Calu3 (cell line): ENCODE data around the gene PROM1. TPM values are rescaled to one million over a fixed set of nuclear protein-coding genes. Genes with fewer than 3 reads are reported as not detected.

Experiments used
- BruUV-seq: library from RNA; stranded (reverse); fragments of 400-500 nt; replicated peaks from 2 replicates; lab custom pipeline; 2021; lab: Mats Ljungman, UMichigan
- CTCF ChIA-PET: fragments of 300-600 bp; sonication (Branson Sonifier 250); formaldehyde crosslinking; loops from one replicate; lab custom pipeline; 2022; ENCODE audit warnings: antibody characterized with exemption; lab: Charles Lee
- DNase-seq: peaks from one replicate; pipeline ENCODE4 v3.0.0; 2022
- H3K27ac Mint-ChIP-seq: one replicate; pipeline ENCODE4 v1.8.0; 2022; ENCODE audit warnings: mixed read lengths; ENCODE audit not compliant: unreplicated experiment
- H3K27me3 Mint-ChIP-seq: one replicate; pipeline ENCODE4 v1.8.0; 2022; ENCODE audit warnings: mixed read lengths; ENCODE audit not compliant: unreplicated experiment
- H3K36me3 Mint-ChIP-seq: one replicate; pipeline ENCODE4 v1.8.0; 2022; ENCODE audit warnings: mild to moderate bottlenecking, moderate library complexity, mixed read lengths; ENCODE audit not compliant: insufficient read depth, unreplicated experiment
- H3K4me1 Mint-ChIP-seq: one replicate; pipeline ENCODE4 v1.8.0; 2022; ENCODE audit warnings: mild to moderate bottlenecking, low read depth, mixed read lengths; ENCODE audit not compliant: unreplicated experiment
- H3K4me3 Mint-ChIP-seq: one replicate; pipeline ENCODE4 v1.8.0; 2022; ENCODE audit warnings: mild to moderate bottlenecking, low read depth, moderate library complexity, mixed read lengths; ENCODE audit not compliant: unreplicated experiment
- H3K9me3 Mint-ChIP-seq: one replicate; pipeline ENCODE4 v1.8.0; 2022; ENCODE audit warnings: low read depth, mixed read lengths; ENCODE audit not compliant: unreplicated experiment
- CTCF ChIP-seq: fragments of 200-600 bp; IDR thresholded peaks from one replicate; pipeline ENCODE4 v1.8.0; 2022; ENCODE audit warnings: antibody characterized with exemption; ENCODE audit not compliant: unreplicated experiment
- intact Hi-C: fragments of 100-400 bp; cut with micrococcal nuclease; formaldehyde crosslinking; loops from one replicate; pipeline ENCODE4 v1.10.0; 2022; ENCODE audit not compliant: unreplicated experiment
- total RNA-seq: library from RNA; stranded (reverse); gene quantifications from 2 replicates; pipeline ENCODE4 v1.2.3, GENCODE V29; 2022

PROM1 gene
- total RNA-seq, 1 experiment from 2014 or later: 73.9 TPM

- CTCF ChIA-PET: no interaction called here
- Mint-ChIP-seq H3K27me3 (no peaks in the 10 kb centered on the region), H3K36me3 (peaks cover 10% of the 10 kb centered on the region), H3K4me3 (no peak overlapping the region), H3K27ac (no peak overlapping the region), H3K4me1 (no peaks in the 10 kb centered on the region), H3K9me3 (no peaks in the 10 kb centered on the region)
- intact Hi-C loops: no loop called here
- no peak for DNase-seq
- BruUV-seq: no TSS peak
- TF ChIP-seq CTCF: no peak
Measured at GRCh38 chr4:16016536-16016935, 67.3 kb downstream of the PROM1 start.

- H3K27me3 Mint-ChIP-seq: no peaks in the 10 kb centered on the region
- BruUV-seq: no TSS peak
- intact Hi-C loops: no loop called here
- peaks cover 6% of the 10 kb centered on the region for H3K36me3 Mint-ChIP-seq
- DNase-seq: no peak
- no peaks in the 10 kb centered on the region for H3K4me1 Mint-ChIP-seq
- H3K27ac Mint-ChIP-seq: no peak overlapping the region
- CTCF ChIA-PET: no interaction called here
- H3K4me3 Mint-ChIP-seq: no peak overlapping the region
- TF ChIP-seq CTCF: no peak
- H3K9me3 Mint-ChIP-seq: no peaks in the 10 kb centered on the region
Measured at GRCh38 chr4:16011173-16011572, 72.7 kb downstream of the PROM1 start.

DNA sequence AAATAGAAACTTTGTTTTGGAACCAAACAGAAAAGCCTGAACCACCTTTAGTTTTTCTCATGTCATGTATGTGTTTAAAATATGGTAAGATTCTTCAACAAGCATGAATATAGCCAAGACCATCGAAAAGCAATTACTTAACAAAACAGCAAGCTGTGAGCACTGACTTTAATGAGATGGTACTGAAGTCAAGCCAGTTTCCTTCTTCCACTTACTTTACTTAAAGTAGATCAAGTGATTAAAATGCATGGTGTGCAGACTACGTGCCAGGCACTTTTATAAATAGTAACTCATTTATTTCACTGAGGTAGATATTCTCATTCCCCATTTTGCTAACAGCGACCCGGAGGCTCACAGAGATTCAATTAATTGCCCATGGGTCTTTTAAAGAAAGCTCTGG is 74.7 kb downstream of the PROM1 start:
- CTCF ChIA-PET: no interaction called here
- BruUV-seq: no TSS peak
- H3K36me3 Mint-ChIP-seq: peaks cover 7% of the 10 kb centered on the region
- no peak for DNase-seq
- H3K4me3 Mint-ChIP-seq: no peak overlapping the region
- no peaks in the 10 kb centered on the region for H3K4me1 Mint-ChIP-seq
- no peaks in the 10 kb centered on the region for H3K9me3 Mint-ChIP-seq
- TF ChIP-seq CTCF: no peak
- intact Hi-C loops: no loop called here
- H3K27me3 Mint-ChIP-seq: no peaks in the 10 kb centered on the region
- H3K27ac Mint-ChIP-seq: no peak overlapping the region

- Mint-ChIP-seq H3K36me3 (peaks cover 7% of the 10 kb centered on the region), H3K4me3 (no peak overlapping the region), H3K9me3 (no peaks in the 10 kb centered on the region), H3K4me1 (no peaks in the 10 kb centered on the region), H3K27me3 (no peaks in the 10 kb centered on the region), H3K27ac (no peak overlapping the region)
- DNase-seq: no peak
- CTCF ChIA-PET: no interaction called here
- TF ChIP-seq CTCF: no peak
- intact Hi-C loops: no loop called here
- BruUV-seq: no TSS peak
Measured at GRCh38 chr4:16007471-16008095, 76.2 kb downstream of the PROM1 start.
